ENCODE measurements around the gene NGEF.
"Not testable (repeated sequence)": the region's sequence is repeated elsewhere in the genome, so short reads cannot be mapped to it uniquely, and the experiment has no call there.

NGEF gene

GRCh38 chr2:233013027-233013461 lies at the start of gene NGEF:
TSS of gene NGEF (minus strand) at chr2:233013256. CDS start at chr2:232974890, 38,366 bp downstream.
- no peak for DNase-seq

- no peak for DNase-seq
These were observed 49.4 kb upstream of the NGEF start for GRCh38 chr2:233062451-233062850.

GRCh38 chr2:233061591-233062450 lies 48.8 kb upstream of the NGEF start:
- DNase-seq = peak; percentile 26 to 49

GRCh38 chr2:233060980-233061590 lies 48.0 kb upstream of the NGEF start:
- DNase-seq = peak; percentile 33 to 44

- no peak for DNase-seq
These were observed 47.5 kb upstream of the NGEF start for GRCh38 chr2:233060501-233060979.

GRCh38 chr2:233059797-233060500 lies 46.9 kb upstream of the NGEF start, which contains the start of gene INPP5D:
TSS of gene INPP5D (plus strand) at chr2:233060342. CDS start at chr2:233060479, 137 bp downstream.
- peak; percentile 87 to 89 for DNase-seq

- DNase-seq = no peak
These were observed 46.4 kb upstream of the NGEF start for GRCh38 chr2:233059547-233059796.

- no peak for DNase-seq
These were observed 45.9 kb upstream of the NGEF start for GRCh38 chr2:233058717-233059546.

GRCh38 chr2:233056961-233057605 lies 44.0 kb upstream of the NGEF start:
- DNase-seq = no peak

GRCh38 chr2:233055362-233055761 lies 42.3 kb upstream of the NGEF start:
- no peak for DNase-seq

- DNase-seq = peak; percentile 61 to 75
These were observed 41.1 kb upstream of the NGEF start for GRCh38 chr2:233053928-233054784.

GRCh38 chr2:233052517-233052916 lies 39.5 kb upstream of the NGEF start:
- not testable (repeated sequence) for DNase-seq

GRCh38 chr2:233051241-233052149 lies 38.4 kb upstream of the NGEF start:
- DNase-seq = peak in 1 of 2 donors; percentile 25

- no peak for DNase-seq
These were observed 36.2 kb upstream of the NGEF start for GRCh38 chr2:233049194-233049761.

- DNase-seq = no peak
These were observed 35.6 kb upstream of the NGEF start for GRCh38 chr2:233048569-233049193.

GRCh38 chr2:233047667-233048066 lies 34.6 kb upstream of the NGEF start:
- no peak for DNase-seq

GRCh38 chr2:233047206-233047605 lies 34.1 kb upstream of the NGEF start:
- DNase-seq = no peak

GRCh38 chr2:233044974-233045605 lies 32.0 kb upstream of the NGEF start:
- DNase-seq = no peak

- no peak for DNase-seq
These were observed 29.5 kb upstream of the NGEF start for GRCh38 chr2:233042549-233042948.
